Measurements from ENCODE around the gene EIF3L. TPM values are rescaled to one million over a fixed set of nuclear protein-coding genes. Genes with fewer than 3 reads are reported as not detected.

Gene EIF3L
- total RNA-seq, 1 donor from 2014 or later = 732 TPM

DNA sequence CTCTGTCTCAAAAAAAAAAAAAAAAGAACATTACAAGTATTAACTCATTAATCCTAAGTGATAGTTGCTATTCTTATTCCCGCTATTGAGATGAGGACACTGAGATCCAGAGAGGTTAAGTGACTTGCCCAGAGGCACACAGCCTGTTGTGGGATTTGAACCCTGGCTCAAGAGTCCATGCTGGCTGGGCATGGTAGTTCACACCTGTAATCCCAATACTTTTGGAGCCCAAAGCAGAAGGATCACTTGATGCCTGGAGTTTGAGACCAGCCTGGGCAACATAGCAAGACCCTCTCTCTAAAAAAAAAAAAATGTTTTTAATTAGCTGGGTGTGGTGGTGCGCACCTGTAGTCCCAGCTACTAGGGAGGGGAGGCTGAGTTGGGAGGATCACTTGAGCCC is 37.4 kb upstream of the EIF3L start:
- TF ChIP-seq, protein P1, sequence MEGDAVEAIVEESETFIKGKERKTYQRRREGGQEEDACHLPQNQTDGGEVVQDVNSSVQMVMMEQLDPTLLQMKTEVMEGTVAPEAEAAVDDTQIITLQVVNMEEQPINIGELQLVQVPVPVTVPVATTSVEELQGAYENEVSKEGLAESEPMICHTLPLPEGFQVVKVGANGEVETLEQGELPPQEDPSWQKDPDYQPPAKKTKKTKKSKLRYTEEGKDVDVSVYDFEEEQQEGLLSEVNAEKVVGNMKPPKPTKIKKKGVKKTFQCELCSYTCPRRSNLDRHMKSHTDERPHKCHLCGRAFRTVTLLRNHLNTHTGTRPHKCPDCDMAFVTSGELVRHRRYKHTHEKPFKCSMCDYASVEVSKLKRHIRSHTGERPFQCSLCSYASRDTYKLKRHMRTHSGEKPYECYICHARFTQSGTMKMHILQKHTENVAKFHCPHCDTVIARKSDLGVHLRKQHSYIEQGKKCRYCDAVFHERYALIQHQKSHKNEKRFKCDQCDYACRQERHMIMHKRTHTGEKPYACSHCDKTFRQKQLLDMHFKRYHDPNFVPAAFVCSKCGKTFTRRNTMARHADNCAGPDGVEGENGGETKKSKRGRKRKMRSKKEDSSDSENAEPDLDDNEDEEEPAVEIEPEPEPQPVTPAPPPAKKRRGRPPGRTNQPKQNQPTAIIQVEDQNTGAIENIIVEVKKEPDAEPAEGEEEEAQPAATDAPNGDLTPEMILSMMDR (IDR thresholded peaks at IDR 0.05; ENCODE audit: unreplicated experiment) = no peak
- Mint-ChIP-seq H3K36me3 (ENCODE audit: low read depth, unreplicated experiment) (no peaks in the 10 kb centered on the region), H3K4me1 (ENCODE audit: unreplicated experiment) (peaks cover 3% of the 10 kb centered on the region), H3K27me3 (ENCODE audit: unreplicated experiment) (peaks cover 10% of the 10 kb centered on the region), H3K27ac (ENCODE audit: unreplicated experiment) (no peak overlapping the region), H3K4me3 (ENCODE audit: unreplicated experiment) (no peak overlapping the region), H3K9me3 (ENCODE audit: unreplicated experiment) (no peaks in the 10 kb centered on the region)
- no peak for DNase-seq (ENCODE audit: low spot score)

DNA sequence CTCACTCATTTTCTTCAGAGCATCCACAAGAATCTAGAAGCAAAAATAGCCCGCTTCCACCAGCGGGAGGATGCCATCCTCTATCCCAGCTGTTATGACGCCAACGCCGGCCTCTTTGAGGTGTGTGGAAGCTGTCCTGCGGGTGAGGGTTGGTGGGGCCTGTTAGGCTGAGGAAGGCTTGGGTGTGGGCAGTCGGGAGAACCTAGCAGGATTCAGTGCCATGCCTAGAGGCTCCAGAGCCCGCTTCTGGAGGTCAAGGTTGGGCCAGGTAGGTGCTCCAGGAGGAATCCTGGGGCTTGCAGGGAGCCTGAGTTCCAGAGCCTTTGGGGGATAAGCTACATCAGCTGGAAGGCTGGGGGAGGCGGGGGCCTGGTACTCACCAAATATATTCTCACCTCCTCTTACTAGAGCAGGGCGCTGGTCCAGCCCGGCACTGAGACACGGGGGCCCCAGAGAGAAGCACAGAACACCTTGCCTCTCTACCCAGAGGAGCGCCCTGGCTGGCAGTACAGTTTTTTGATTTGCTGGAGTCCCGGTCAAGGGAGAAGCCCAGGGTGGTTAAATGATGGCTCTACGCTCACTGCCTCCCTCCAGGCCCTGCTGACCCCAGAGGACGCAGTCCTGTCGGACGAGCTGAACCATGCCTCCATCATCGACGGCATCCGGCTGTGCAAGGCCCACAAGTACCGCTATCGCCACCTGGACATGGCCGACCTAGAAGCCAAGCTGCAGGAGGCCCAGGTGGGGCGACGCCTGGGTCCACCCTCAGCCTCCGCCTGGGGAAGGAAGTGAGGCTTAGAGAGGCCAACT is 36.1 kb upstream of the EIF3L start:
- H3K4me1 Mint-ChIP-seq (ENCODE audit: unreplicated experiment) = peaks cover 6% of the 10 kb centered on the region
- peak overlapping the region; percentile 12 for H3K4me3 Mint-ChIP-seq (ENCODE audit: unreplicated experiment)
- H3K36me3 Mint-ChIP-seq (ENCODE audit: low read depth, unreplicated experiment) = no peaks in the 10 kb centered on the region
- DNase-seq (ENCODE audit: low spot score) = no peak
- TF ChIP-seq, protein P1 (IDR thresholded peaks at IDR 0.05; ENCODE audit: unreplicated experiment) = no peak
- H3K27me3 Mint-ChIP-seq (ENCODE audit: unreplicated experiment) = peaks cover 8% of the 10 kb centered on the region
- no peak overlapping the region for H3K27ac Mint-ChIP-seq (ENCODE audit: unreplicated experiment)
- H3K9me3 Mint-ChIP-seq (ENCODE audit: unreplicated experiment) = no peaks in the 10 kb centered on the region

DNA sequence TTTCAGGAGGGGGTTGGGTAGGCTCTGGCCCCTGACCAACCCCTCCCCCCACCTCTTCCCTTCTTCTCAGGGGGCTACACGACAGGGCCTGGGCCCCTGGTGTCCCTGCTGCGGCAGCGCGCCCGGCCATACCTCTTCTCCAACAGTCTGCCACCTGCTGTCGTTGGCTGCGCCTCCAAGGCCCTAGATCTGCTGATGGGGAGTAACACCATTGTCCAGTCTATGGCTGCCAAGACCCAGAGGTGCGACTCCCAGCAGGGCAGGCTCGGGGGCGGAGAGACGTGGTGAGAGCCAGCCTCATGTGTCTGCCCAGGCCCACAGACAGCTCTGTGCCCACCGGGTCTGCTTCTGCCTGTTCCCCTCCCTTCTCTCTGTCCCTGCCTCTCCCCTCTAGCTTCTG is 33.6 kb upstream of the EIF3L start:
- no peak overlapping the region for H3K4me3 Mint-ChIP-seq (ENCODE audit: unreplicated experiment)
- peaks cover 5% of the 10 kb centered on the region for H3K4me1 Mint-ChIP-seq (ENCODE audit: unreplicated experiment)
- H3K9me3 Mint-ChIP-seq (ENCODE audit: unreplicated experiment) = no peaks in the 10 kb centered on the region
- H3K27me3 Mint-ChIP-seq (ENCODE audit: unreplicated experiment) = peaks cover 6% of the 10 kb centered on the region
- TF ChIP-seq, protein P1 (IDR thresholded peaks at IDR 0.05; ENCODE audit: unreplicated experiment) = no peak
- H3K36me3 Mint-ChIP-seq (ENCODE audit: low read depth, unreplicated experiment) = no peaks in the 10 kb centered on the region
- H3K27ac Mint-ChIP-seq (ENCODE audit: unreplicated experiment) = no peak overlapping the region
- DNase-seq (ENCODE audit: low spot score) = no peak

DNA sequence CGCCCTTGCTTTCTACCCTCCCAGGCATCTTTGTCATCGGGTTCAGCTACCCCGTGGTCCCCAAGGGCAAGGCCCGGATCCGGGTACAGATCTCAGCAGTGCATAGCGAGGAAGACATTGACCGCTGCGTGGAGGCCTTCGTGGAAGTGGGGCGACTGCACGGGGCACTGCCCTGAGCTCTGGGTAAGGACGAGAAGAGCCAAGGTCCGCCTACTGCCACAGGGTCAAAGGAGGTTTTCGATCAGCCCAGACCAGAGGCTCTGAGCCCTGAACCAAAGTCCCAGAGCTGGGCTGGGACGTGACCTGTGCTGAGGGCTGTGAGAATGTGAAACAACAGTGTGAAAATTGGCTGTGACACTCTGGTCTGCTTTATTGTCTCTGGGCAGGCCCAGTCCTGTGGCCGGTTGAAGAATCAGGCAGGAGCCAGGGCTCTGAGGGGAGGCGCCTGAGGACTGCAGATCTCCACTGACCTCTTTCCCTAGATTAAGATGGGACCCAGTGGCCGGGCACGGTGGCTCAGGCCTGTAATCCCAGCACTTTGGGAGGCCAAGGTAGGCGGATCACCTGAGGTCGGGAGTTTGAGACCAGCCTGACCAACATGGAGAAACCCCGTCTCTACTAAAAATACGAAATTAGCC is 32.6 kb upstream of the EIF3L start:
- TF ChIP-seq, protein P1 (IDR thresholded peaks at IDR 0.05; ENCODE audit: unreplicated experiment) = no peak
- no peak for DNase-seq (ENCODE audit: low spot score)

More for the DNA sequence above, 32.6 kb upstream of the EIF3L start:
- H3K4me1 Mint-ChIP-seq (ENCODE audit: unreplicated experiment) = peaks cover 5% of the 10 kb centered on the region
- no peaks in the 10 kb centered on the region for H3K9me3 Mint-ChIP-seq (ENCODE audit: unreplicated experiment)
- peaks cover 8% of the 10 kb centered on the region for H3K27me3 Mint-ChIP-seq (ENCODE audit: unreplicated experiment)
- no peaks in the 10 kb centered on the region for H3K36me3 Mint-ChIP-seq (ENCODE audit: low read depth, unreplicated experiment)
- no peak overlapping the region for H3K27ac Mint-ChIP-seq (ENCODE audit: unreplicated experiment)
- H3K4me3 Mint-ChIP-seq (ENCODE audit: unreplicated experiment) = no peak overlapping the region
